Measurements from ENCODE around the gene RYR2.

GRCh38 chr1:237140986-237141385 is 99.0 kb downstream of the RYR2 start:
- TF ChIP-seq CTCF (IDR thresholded peaks at IDR 0.05): no peak
- TF ChIP-seq EZH2 (IDR thresholded peaks at IDR 0.05; ENCODE audit: borderline replicate concordance, insufficient read depth, low read depth, low read length, poor library complexity, severe bottlenecking): no peak
